B cell (primary cell): Measurements from ENCODE around the gene DENND1A.

Experiments used
- EZH2 ChIP-seq: IDR thresholded peaks from 2 replicates; pipeline ENCODE4 v1.6.1; 2012; ENCODE audit warnings: borderline replicate concordance, low read depth, mild to moderate bottlenecking, moderate library complexity, low read length; ENCODE audit not compliant: insufficient read depth, poor library complexity, severe bottlenecking
- TF ChIP-seq, protein P1 (sequence below): fragments of 200-600 bp; IDR thresholded peaks from one replicate; pipeline ENCODE4 v1.8.0; 2022; ENCODE audit warnings: antibody characterized with exemption, mild to moderate bottlenecking

DNA sequence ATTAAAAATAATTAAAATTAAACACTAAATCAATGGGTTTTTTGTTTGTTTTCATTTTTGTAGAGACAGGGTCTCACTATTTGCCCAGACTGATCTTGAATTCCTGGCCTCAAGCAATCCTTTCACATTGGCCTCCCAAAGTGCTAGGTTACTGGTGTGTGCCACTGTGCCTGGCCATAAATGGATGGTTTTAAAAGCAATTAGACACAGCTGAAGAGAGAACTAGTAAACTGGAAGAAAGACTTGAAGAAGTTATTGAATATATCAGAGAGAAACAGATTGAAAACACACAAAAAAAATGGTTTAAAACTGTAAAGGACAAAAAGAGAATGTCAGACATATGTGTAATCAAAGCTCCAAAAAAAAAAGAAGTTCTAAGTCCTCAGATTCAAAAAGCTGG, 83.0 kb downstream of the DENND1A start:
- TF ChIP-seq, protein P1, sequence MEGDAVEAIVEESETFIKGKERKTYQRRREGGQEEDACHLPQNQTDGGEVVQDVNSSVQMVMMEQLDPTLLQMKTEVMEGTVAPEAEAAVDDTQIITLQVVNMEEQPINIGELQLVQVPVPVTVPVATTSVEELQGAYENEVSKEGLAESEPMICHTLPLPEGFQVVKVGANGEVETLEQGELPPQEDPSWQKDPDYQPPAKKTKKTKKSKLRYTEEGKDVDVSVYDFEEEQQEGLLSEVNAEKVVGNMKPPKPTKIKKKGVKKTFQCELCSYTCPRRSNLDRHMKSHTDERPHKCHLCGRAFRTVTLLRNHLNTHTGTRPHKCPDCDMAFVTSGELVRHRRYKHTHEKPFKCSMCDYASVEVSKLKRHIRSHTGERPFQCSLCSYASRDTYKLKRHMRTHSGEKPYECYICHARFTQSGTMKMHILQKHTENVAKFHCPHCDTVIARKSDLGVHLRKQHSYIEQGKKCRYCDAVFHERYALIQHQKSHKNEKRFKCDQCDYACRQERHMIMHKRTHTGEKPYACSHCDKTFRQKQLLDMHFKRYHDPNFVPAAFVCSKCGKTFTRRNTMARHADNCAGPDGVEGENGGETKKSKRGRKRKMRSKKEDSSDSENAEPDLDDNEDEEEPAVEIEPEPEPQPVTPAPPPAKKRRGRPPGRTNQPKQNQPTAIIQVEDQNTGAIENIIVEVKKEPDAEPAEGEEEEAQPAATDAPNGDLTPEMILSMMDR: no peak
- no peak for TF ChIP-seq EZH2
